NK-92 (cell line): ENCODE results near the gene EEPD1.
"Not testable (repeated sequence)": the region's sequence is repeated elsewhere in the genome, so short reads cannot be mapped to it uniquely, and the experiment has no call there.

Experiments used
- DNase-seq: peaks from one replicate; lab custom pipeline; 2025; ENCODE audit not compliant: unreplicated experiment; lab: John Stamatoyannopoulos, UW

The EEPD1 gene

DNA sequence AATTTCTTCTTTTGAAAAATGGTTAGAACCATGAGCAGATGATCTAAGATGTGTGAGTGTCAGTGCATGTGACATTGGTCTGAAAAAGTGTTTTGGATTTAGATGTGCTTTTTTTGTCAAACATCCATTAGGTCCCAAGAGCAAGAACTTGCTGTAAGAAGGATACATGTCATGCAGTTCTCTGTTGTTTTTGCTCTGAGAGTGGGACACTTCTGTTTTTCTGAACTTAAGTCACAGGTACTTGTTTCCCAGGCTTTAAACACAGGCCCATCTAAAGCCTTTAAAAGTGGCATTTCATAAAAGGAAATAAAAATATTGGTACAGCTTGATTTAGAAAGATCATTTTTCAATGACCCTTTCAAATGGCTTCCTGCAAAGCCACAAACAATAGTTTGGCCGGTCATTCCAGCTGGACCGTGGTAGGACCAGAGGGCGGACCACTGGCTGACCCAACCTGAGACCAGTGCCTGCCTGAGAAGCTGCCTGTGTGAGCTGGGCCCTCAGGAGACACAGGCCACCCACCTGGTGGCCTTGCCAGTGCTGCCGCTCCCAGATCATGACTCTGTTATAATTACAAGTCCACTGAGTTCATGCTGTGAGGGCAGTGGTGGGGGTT, 92.7 kb downstream of the EEPD1 start:
- DNase-seq: no peak

DNA sequence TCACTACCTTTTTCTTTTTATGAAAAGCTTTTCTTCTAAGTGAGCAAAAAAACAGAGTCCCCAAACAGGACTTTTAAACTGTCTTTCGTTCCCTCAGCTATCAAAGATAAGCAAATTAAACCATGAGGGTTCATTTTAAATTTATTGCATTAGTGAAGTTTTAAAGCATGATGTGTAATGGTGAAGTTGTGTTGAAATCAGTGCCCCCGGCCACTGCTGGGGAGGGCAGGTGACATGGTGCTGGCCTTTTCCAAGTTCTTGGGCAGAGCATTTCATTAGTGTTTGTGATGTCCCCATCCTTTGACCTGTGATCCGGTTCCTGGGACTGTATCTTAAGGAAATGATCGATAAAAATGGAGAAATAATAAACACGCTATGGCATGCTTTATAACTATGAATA, 96.0 kb downstream of the EEPD1 start:
- no peak for DNase-seq

DNA sequence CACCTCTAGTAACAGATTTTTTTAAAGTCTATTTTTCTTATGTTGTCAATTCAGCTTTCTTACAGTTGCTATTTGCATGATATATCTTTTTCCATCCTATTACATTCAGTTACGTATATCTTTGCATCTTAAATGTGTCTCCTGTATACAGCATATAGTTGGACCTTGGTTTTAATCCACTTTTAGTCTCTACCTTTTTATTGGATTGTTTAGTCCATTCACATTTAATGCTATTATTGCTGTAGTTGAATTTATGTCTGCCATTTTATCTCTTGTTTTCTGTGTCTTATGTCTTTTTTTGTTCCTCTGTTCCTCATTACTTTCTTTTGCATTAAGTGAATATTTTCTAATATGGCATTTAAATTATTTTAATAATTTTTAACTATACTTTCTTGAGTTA, 100.6 kb downstream of the EEPD1 start:
- no peak for DNase-seq

DNA sequence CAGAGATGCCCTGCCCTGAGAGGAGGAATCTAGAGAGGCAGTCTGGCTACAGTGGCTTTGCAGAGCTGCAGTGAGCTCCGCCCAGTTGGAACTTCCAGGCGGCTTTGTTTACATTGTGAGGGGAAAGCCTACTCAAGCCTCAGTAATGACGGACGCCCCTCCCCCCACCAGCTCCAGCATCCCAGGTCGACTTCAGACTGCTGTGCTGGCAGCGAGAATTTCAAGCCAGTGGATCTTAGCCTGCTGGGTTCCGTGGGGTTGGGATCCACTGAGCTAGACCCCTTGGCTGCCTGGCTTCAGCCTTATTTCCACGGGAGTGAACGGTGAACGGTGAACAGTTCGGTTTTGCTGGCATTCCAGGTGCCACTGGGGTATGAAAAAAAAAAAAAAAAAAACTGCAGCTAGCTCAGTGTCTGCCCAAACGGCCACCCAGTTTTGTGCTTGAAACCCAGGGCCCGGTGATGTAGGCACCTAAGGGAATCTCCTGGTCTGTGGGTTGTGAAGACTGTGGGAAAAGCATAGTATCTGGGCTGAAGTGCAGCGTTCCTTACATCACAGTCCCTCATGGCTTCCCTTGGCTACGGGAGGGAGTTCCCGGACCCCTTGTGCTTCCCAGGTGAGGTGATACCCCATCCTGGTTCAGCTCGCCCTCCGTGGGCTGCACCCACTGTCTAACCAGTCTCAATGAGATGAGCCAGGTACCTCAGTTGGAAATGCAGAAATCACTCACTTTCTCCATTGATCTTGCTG, 105.6 kb downstream of the EEPD1 start:
- DNase-seq: not testable (repeated sequence)

DNA sequence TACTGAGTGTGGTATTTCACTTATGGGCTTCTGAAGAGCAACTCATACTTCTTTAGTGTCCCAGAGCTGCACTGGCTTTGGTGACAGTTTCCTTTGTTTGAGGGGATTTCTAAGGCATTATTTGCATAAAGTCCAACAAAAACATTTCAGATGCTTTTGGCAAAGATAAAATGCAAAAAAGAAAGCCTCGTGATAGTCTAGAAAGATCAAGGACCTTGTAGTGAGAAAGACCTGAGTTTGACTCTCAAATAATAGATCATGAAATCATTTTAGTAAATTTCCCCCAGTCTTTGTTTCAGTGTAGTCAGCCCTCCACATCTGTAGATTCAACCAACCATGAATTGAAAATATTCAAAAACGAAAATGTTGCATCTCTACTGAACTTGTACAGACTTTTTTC, 107.4 kb downstream of the EEPD1 start:
- no peak for DNase-seq

DNA sequence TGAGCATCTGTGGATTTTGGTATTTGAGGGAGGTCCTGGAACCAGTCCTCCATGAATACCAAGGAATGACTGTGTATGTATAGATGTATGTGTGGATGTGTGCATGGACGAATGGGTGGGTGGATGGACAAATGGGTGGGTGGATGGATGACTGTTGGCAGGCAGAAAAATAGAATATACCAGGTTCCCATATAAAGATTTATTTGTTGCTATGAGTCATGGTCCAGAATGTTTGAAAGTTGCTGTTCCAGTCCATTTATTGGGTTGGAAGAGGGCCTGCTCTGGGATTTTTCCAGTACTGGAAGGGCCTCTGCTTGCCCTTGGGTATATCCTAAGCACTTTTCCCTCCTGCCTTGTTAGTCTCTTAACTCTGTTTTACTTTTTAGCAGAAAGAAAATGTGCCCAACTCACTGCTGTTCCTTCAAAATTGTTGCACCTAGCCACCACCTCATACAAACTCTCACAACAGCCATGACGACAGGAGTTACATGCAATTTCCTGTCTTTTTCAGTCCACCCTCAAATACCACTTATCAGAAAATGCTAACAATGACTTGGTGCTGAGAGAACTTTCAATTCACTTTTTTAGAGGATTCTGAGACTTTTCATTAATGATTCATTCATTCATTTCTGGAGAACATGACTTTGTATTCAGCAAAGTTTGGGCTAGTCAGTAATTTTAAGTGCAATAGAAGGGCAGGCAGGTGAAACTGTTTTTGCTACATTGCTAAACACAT, 108.1 kb downstream of the EEPD1 start:
- DNase-seq: no peak

DNA sequence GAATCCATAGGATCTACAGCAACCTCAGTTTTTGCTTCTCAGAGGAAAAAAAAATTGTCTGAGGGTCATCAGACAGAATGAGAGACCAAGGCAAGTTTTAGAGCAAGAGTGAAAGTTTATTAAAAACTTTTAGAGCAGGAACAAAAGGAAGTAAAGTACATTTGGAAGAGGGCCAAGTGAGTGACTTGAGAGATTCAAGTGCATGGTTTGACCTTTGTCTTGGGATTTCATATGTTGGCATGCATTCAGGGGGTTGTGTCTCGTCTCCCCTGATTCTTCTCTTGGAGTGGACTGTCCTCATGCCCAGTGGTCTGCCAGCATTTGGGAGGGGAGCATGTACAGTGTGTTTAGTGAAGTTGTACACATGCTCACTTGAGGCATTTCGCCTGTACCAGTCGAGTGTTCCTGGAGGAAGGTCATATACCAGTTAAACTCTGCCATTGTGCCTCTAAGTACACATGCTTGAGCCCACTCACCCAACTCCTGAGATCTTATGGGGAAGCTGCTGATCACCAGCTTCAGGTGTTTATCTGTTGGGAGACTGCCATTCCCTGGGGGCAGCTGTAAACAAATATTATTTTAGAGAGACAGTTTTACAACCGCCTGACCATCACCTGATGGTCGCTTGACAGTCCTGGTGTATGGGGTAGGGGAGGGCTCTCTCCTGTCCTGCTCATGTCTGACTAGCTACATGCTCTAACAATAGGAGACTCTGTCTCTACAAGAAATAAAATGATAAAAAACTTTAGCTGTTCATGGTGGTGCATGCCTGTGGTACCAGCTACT, 109.4 kb downstream of the EEPD1 start:
- no peak for DNase-seq

DNA sequence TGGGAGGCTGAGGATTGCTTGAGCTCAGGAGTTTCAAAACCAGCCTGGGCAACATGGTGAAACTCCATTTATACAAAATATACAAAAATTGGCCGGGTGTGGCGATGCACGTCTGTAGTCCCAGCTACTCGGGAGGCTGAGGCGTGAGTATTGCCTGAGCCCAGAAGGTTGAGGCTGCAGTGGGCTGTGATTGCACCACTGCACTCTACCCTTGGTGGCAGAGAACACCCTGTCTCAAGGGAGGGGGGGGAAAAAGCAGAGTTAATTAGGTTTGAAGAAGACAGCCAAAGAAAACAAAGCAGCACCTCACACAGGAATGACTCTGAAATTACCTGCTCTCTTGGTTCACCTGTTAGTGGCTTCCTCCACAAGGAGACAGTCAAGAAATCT, 110.0 kb downstream of the EEPD1 start:
- no peak for DNase-seq

DNA sequence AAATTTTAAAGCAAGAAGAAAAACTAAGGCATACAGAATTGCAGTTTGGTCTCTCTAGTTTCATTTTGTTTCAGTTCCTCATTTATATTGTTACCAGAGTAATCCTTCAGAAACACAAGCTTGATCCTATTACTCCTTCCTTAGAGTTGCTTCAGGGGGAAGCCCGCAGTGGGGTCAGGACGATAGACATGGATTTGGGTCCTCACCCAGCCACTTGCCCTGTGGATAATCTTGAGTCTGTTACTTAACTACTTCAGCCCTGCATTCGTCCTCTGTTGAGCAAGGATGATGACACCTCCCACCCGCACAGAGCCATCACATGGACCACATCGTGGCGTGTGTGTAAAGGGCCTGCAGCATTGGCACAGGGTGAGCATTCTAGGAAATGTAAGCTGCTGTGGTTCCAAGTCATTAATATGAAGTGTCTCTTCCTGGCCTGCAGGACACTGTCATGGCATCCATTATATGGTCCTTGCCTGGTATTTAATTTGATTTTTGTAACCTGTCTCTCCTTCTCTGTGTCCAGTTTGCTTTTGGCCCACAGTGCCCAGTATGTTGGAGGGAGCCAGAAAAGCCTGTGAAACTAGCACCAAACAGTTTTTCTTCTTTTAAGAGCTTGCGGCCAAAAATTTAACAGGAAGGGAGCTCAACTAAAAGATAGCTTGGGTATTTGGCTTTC, 111.2 kb downstream of the EEPD1 start:
- DNase-seq: no peak

DNA sequence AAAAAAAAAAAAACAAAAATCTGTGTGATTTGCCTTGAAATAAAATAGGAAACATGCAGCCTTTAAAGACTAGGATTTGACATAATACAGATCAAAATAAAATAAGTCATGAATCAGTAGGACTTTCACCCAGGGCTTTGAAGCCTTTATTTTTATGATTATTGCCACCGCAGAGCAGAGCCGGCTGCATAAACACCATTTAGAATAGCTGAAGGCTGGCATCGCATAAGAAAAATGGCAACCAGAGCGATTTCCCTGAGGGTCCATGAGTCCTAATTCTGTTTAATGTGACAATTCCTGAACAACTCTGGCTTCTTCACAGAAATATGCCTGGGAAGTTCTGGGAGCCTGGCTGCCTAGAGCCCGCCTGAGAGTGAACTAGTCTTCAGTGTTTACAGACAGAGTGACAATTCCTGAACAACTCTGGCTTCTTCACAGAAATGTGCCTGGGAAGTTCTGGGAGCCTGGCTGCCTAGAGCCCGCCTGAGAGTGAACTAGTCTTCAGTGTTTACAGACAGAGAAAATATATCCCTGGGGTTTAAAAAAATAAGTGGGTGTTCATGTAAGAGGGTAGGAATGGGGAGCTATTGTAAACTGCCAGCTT, 112.0 kb downstream of the EEPD1 start:
- DNase-seq: no peak

DNA sequence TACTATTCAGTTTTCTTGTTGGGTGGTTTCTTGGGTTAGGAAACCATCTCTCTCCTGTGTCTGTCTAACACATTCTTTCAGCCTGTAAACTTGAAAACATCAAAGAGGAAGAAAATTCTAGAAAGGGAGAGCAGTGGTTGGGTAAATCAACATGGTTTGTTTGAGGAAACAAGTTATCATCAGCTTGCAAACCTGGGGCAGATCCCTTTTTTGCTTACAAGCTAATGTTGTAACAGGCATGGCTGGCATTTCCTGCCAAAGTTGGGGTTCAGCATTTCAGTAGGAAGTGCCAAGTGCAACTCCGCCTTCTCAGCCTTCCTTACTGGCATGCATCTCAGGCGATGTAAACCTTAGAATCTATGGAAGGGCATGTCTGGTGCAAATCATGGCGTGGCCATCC, 112.6 kb downstream of the EEPD1 start:
- DNase-seq: no peak

DNA sequence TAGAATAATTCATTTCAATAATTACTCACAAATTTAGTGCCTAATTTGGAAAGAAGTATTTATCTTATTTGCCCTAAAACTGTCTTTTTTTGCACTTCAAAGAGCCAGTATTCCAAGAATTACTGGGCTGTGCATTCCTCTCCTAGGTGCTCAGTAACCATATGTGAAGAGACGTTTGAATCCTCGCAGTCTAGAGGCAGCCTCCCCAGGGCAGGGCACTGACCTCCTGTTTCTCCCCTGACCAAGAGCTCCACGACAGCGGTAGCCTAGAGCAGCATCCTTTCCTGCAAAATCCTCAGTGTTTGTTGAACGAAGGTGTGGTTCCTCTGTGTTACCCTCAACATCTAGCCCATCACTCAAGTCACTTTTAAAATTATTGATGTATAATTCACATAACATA, 113.1 kb downstream of the EEPD1 start:
- DNase-seq: no peak

DNA sequence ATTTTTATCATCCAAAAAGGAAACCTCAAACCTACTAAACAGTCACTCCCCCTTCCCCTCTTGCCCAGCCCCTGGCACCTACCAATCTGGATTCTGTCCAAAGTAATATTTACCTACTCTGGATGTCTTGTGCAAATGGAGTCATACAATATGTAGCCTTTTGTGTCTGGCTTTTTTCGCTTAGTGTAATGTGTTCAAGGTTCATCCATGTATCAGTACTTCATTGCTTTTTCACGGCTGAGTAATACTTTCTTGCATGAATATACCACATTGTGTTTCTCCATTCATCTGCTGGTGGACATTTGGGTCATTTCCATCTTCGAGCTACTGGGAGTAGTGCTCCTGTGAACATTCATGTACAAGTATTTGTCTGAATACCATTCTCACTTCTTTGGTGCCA, 113.6 kb downstream of the EEPD1 start:
- DNase-seq: no peak

DNA sequence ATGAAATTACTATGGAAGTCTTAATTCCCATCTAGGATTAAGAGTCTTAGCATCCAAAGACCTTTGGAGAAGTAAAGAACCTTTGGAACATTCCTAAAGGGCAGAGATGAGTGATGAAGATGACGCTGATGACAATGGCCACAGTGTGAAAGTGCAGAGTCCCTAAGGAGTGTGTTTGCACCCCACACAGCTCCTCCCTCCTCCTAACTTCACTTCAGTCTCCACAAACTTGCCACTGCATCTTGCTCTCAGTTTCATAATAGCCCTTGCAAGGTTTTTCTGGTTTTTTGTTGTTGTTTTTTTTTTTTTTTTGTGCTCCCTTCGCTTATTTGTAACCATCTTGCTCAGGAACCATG, 119.1 kb downstream of the EEPD1 start:
- no peak for DNase-seq

DNA sequence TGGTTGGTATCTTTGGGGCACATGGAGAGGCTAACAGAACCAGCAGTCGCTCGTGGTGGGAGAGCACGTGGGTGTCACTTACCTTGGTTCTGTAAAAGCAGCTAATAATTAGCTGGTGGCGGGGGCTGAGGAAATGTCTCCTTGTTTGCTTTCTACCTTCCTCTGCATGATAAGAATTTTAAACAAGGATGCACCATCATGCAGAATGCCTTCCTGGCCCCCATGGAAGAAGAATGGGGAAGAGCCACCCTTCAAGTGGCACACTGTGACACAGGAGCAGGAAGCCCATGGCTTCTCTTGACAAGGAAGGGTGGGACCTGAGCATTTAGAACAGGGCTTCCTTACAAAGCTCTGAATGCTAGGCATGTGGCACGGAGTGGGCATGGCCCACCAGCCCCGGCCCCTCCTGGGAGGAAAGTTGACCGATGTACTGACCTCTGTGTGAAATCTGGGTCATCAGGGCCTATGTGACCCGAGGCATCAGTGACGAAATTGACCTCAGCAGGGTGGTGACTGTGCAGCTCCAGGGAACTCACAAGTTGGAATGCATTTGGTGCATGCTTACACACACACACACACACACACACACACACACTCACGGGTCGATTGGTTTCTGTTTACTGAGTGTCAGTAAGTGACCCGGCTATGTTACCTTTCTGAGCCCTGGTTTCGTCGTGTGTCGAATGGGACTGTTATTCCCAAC, 119.7 kb downstream of the EEPD1 start:
- DNase-seq: no peak

DNA sequence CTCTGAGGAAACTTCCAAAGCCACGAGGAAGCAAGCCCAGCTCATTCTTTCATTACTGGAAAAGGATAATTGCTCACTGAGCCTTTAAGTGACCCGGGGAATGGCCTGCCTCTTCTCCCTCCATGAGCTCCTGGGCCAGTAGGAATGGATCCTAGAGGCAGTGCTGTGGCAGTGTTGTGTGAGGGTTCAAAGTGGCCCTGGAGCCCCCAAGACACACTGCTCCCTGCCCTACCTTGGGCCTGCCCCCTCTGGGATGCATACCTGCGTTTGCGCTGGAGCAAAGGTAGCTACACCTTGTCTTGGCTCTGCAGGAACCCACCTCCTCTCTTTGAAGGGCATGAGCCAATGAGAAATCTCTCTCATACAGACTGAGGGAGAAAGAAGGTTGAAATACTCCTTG, 120.8 kb downstream of the EEPD1 start:
- no peak for DNase-seq

DNA sequence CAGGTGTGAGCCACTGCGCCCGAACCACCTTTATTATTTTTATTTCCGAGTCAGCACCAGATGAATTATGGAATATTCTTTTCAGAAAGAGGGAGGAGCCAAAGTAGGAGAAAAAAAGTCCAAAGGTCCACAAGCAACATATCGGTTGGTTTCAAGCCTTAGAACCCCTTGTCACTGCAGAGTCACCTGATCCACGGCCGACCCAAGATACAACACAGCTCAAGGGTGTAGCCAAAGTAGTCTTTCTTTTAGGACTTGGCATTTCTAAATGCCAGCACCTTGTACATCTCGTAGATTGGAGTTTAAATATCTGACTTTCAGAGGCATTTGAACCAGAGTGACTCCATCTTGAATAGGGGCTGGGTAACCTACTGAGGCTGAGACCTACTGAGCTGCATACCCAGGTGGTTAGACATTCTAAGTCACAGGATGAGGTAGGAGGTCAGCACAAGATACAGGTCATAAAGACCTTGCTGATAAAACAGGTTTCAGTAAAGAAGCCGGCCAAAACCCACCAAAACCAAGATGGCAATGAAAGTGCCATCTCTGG, 122.8 kb downstream of the EEPD1 start:
- DNase-seq: no peak

DNA sequence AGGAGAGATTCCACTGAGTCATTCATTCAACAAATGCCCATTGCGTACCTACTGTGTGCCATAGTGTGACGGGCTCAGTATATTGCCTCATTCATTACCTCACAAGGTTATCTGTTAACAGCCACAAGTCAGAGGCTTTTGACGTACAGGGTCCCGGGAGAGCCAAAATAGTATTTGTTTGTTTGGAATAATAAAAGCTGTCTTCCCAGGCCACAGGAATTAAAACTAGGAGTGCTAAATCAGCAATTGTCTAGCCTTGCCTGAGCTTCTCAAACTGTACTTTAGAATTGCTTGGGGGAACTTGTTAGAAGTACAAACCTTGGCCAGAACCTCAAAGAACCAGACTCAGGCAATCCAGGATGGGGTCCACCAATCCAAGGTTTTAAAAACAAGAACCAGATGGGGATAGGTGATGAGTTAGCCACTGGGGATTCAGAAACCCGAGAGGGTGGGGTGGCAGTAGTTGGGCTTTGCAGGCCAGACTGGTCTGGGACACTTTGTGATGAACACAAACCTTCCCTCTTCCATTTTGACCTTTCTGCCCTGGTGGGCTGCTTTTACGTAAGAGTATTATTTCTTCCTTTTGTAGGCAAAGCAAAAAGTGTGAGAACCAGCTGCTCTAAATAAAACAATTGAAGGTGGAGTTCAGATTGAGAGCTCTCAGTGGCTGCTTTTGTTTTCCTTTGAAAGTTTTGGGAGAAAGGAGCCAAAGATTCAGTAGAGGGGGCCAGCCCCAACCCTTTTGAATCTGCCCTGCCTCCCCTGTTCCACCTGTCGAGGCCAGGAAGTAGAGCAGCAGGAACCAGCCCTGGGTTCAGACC, 123.6 kb downstream of the EEPD1 start:
- DNase-seq: no peak

DNA sequence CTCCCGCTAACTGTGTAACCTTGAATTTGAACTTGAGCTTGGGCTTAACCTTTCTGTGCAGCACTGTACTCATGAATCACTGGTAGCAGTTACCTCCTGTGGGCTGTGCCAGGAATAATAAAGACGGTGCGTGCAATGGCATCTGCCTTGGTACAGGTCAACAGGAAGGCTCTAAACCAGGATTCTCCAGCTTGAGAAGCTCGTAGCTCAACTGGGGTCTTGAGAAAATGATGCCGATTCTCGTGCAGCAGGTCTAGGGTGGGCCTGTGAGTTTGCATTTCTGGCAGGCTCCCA, 124.1 kb downstream of the EEPD1 start:
- DNase-seq: no peak
